DMS 273 (cell line): ENCODE measurements around the gene PLCB1.

Source experiments
- DNase-seq: peaks from one replicate; lab custom pipeline; 2025; ENCODE audit not compliant: unreplicated experiment; lab: John Stamatoyannopoulos, UW

Gene PLCB1

GRCh38 chr20:8749986-8750385 lies 617.9 kb downstream of the PLCB1 start:
- DNase-seq, result no peak

GRCh38 chr20:8755340-8756118 lies 623.5 kb downstream of the PLCB1 start:
- DNase-seq, result no peak

GRCh38 chr20:8756410-8756809 lies 624.3 kb downstream of the PLCB1 start:
- no peak for DNase-seq

- no peak for DNase-seq
Observed at GRCh38 chr20:8757146-8757545, 625.1 kb downstream of the PLCB1 start.

- peak; percentile 50 for DNase-seq
Observed at GRCh38 chr20:8764344-8764962, 632.4 kb downstream of the PLCB1 start.

- peak; percentile 31 for DNase-seq
Observed at GRCh38 chr20:8766868-8767390, 634.9 kb downstream of the PLCB1 start.

GRCh38 chr20:8774412-8774811 lies 642.3 kb downstream of the PLCB1 start:
- no peak for DNase-seq

- peak; percentile 29 for DNase-seq
Observed at GRCh38 chr20:8777911-8778310, 645.8 kb downstream of the PLCB1 start.

- DNase-seq, result no peak
Observed at GRCh38 chr20:8778387-8778786, 646.3 kb downstream of the PLCB1 start.

- DNase-seq, result peak; percentile 68
Observed at GRCh38 chr20:8780915-8781314, 648.8 kb downstream of the PLCB1 start.

GRCh38 chr20:8782804-8783203 lies 650.7 kb downstream of the PLCB1 start:
- no peak for DNase-seq

- DNase-seq, result no peak
Observed at GRCh38 chr20:8783734-8784133, 651.7 kb downstream of the PLCB1 start.

GRCh38 chr20:8786383-8786782 lies 654.3 kb downstream of the PLCB1 start:
- no peak for DNase-seq

- no peak for DNase-seq
Observed at GRCh38 chr20:8787090-8787489, 655.0 kb downstream of the PLCB1 start.

- DNase-seq, result no peak
Observed at GRCh38 chr20:8788275-8788674, 656.2 kb downstream of the PLCB1 start.

GRCh38 chr20:8788831-8789230 lies 656.8 kb downstream of the PLCB1 start:
- DNase-seq, result no peak

- peak; percentile 71 for DNase-seq
Observed at GRCh38 chr20:8790442-8791074, 658.5 kb downstream of the PLCB1 start.

- no peak for DNase-seq
Observed at GRCh38 chr20:8795404-8795803, 663.3 kb downstream of the PLCB1 start.

- no peak for DNase-seq
Observed at GRCh38 chr20:8796088-8796660, 664.1 kb downstream of the PLCB1 start.

- DNase-seq, result no peak
Observed at GRCh38 chr20:8798505-8798904, 666.4 kb downstream of the PLCB1 start.

GRCh38 chr20:8800089-8800488 lies 668.0 kb downstream of the PLCB1 start:
- DNase-seq, result peak; percentile 21

- no peak for DNase-seq
Observed at GRCh38 chr20:8801686-8802085, 669.6 kb downstream of the PLCB1 start.
